PFSK-1 (cell line): ENCODE results near the gene CFAP410.

Source experiments
- FOXP2 ChIP-seq: optimal IDR thresholded peaks from 2 replicates; pipeline ENCODE3; 2011; ENCODE audit warnings: borderline replicate concordance, control low read depth, inconsistent platforms; ENCODE audit not compliant: insufficient read depth; ENCODE audit errors: extremely low read length, extremely low read depth
- POLR2AphosphoS5 ChIP-seq: IDR thresholded peaks from 2 replicates; pipeline ENCODE4 v1.6.1; 2012; ENCODE audit warnings: low read depth, mild to moderate bottlenecking, control low read depth, low read length, moderate library complexity
- SIN3A ChIP-seq: IDR thresholded peaks from 2 replicates; pipeline ENCODE4 v1.6.1; 2012; ENCODE audit warnings: mild to moderate bottlenecking, low read length, moderate library complexity, borderline replicate concordance; ENCODE audit not compliant: insufficient read depth
- TAF1 ChIP-seq: IDR thresholded peaks from 2 replicates; pipeline ENCODE4 v1.6.1; 2012; ENCODE audit warnings: low read length, control low read depth, borderline replicate concordance; ENCODE audit not compliant: insufficient read depth
- TF ChIP-seq, protein P1 (sequence below), 2 experiments: IDR thresholded peaks; 2 replicates each; pipeline versions ENCODE4 v1.6.1 to v1.8.0; 2011 to 2012; ENCODE audit warnings: low read depth in 2 of 2, low read length in 2 of 2, control low read depth in 1 of 2, inconsistent platforms in 1 of 2, mild to moderate bottlenecking in 1 of 2, moderate library complexity in 1 of 2; ENCODE audit not compliant: insufficient read depth in 1 of 2

Gene CFAP410

DNA sequence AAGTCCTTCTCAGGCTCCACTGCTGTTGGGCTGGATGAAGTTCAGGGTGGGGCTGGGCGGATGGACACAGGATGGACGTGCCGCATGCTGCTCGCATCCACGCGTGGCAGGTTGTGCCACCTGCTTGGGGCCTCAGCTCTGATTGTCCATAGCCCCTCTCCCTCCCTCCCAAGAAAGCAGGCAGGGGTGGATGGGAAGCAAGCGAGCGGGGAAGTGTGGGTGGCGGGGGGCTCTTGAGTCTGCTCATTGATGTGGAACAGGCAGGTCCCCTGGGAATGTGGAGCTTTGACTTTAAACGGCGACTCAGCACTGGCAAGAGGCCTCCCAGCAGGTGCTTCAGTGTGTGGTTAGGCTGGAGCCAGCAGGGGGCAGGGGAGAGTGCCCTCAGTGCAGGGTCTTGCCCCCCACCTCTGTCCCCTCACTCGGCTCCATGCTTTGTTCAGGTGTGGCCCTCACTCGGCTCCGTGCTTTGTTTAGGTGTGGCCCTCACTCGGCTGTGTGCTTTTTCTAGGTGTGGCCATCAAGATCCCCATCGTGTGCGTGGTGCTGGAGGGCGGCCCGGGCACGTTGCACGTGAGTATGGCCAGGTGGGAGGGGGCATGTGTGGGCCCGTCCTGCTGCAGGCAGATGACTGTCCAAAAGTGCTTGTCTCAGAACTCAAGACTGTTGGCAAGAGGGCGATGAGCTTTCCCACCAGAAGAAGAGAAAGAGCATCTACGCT lies 38.2 kb upstream of the CFAP410 start:
- TF ChIP-seq POLR2AphosphoS5 = no peak
- TF ChIP-seq SIN3A = no peak
- TF ChIP-seq, protein P1, sequence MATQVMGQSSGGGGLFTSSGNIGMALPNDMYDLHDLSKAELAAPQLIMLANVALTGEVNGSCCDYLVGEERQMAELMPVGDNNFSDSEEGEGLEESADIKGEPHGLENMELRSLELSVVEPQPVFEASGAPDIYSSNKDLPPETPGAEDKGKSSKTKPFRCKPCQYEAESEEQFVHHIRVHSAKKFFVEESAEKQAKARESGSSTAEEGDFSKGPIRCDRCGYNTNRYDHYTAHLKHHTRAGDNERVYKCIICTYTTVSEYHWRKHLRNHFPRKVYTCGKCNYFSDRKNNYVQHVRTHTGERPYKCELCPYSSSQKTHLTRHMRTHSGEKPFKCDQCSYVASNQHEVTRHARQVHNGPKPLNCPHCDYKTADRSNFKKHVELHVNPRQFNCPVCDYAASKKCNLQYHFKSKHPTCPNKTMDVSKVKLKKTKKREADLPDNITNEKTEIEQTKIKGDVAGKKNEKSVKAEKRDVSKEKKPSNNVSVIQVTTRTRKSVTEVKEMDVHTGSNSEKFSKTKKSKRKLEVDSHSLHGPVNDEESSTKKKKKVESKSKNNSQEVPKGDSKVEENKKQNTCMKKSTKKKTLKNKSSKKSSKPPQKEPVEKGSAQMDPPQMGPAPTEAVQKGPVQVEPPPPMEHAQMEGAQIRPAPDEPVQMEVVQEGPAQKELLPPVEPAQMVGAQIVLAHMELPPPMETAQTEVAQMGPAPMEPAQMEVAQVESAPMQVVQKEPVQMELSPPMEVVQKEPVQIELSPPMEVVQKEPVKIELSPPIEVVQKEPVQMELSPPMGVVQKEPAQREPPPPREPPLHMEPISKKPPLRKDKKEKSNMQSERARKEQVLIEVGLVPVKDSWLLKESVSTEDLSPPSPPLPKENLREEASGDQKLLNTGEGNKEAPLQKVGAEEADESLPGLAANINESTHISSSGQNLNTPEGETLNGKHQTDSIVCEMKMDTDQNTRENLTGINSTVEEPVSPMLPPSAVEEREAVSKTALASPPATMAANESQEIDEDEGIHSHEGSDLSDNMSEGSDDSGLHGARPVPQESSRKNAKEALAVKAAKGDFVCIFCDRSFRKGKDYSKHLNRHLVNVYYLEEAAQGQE (IDR thresholded peaks at IDR 0.05; ENCODE audit: insufficient read depth in 1 of 2, low read depth in 2 of 2, low read length in 2 of 2) = no peak
- no peak for TF ChIP-seq TAF1
- no peak for TF ChIP-seq FOXP2

- TF ChIP-seq POLR2AphosphoS5 (no peak), TAF1 (no peak), FOXP2 (no peak), SIN3A (no peak)
- TF ChIP-seq, protein P1 (IDR thresholded peaks at IDR 0.05; ENCODE audit: insufficient read depth in 1 of 2, low read depth in 2 of 2, low read length in 2 of 2) = no peak
Measured at GRCh38 chr21:44376606-44377005, 37.4 kb upstream of the CFAP410 start.

DNA sequence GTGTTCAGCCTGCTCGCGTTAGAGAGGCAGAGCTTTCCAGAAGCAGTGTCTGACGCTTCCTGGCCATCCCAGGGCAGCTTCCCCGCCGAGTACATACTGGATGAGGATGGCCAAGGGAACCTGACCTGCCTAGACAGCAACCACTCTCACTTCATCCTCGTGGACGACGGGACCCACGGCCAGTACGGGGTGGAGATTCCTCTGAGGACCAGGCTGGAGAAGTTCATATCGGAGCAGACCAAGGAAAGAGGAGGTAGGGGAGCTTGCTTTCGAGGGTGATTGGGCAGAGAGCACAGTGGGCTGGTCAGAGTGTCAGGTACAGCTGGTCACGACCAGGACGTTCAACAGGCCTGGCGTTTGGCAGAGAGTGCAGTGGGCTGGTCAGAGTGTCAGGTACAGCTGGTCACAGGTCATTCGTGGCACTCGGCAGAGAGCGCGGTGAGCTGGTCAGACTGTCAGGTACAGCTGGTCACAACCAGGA lies 36.6 kb upstream of the CFAP410 start:
- TF ChIP-seq, protein P1 (IDR thresholded peaks at IDR 0.05; ENCODE audit: insufficient read depth in 1 of 2, low read depth in 2 of 2, low read length in 2 of 2) = no peak
- no peak for TF ChIP-seq SIN3A
- TF ChIP-seq POLR2AphosphoS5 = no peak
- TF ChIP-seq TAF1 = no peak
- TF ChIP-seq FOXP2 = no peak

DNA sequence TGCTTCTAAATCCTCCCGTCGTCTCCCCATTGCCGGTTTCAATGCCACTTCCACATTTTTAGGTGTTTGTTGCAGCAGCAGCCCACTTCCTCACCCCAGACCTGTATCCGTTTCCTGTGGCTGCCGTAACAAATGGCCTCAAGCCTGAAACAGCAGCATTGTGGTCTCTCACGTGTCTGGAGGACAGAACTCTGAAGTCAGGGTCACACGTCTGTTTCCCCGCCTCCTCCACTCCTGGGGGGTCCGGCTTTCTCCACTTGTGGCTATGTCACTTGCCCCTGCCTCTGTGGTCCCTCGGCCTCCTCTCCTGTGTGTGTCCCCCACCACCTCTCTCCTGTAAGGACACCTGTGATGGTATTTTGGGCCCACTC lies 36.1 kb upstream of the CFAP410 start:
- TF ChIP-seq FOXP2 = no peak
- no peak for TF ChIP-seq POLR2AphosphoS5
- no peak for TF ChIP-seq TAF1
- TF ChIP-seq, protein P1 (IDR thresholded peaks at IDR 0.05; ENCODE audit: insufficient read depth in 1 of 2, low read depth in 2 of 2, low read length in 2 of 2) = no peak

GRCh38 chr21:44374601-44375280 lies 35.6 kb upstream of the CFAP410 start:
- TF ChIP-seq TAF1 (no peak), POLR2AphosphoS5 (no peak), FOXP2 (no peak), SIN3A (no peak)
- TF ChIP-seq, protein P1 (IDR thresholded peaks at IDR 0.05; ENCODE audit: insufficient read depth in 1 of 2, low read depth in 2 of 2, low read length in 2 of 2) = no peak
